Left colon (tissue), 2 donors: Measurements from ENCODE around the gene NAV2. TPM values are rescaled to one million over a fixed set of nuclear protein-coding genes. Genes with fewer than 3 reads are reported as not detected.

ENCODE experiments used
- ATAC-seq: fragments of 200-7000 bp; cut with Tn5 transposase; one replicate; pipeline ENCODE4 v1.9.1; 2020; ENCODE audit warnings: mild to moderate bottlenecking, moderate library complexity
- DNase-seq, 2 donors: peaks; one replicate each; pipeline ENCODE4 v3.0.0-alpha.2; 2020
- intact Hi-C, 2 donors: fragments of 100-400 bp; cut with DNase I in 1 of 2; cut with micrococcal nuclease in 1 of 2; formaldehyde crosslinking; loops; one replicate each; pipeline versions ENCODE4 v1.11.2 to v1.14.0; 2022; cut with DNase I, micrococcal nuclease
- total RNA-seq, 2 donors: library from RNA; stranded (reverse); fragmentation: NEBNext Ultra II Directional; extraction: Animal tissue kit (Norgen Biotek cat#: 25700); gene quantifications; one replicate each; pipeline ENCODE4 v1.2.1, GENCODE V29; 2021
- donor health status: DM: no; HTN: no; CAD: no.
- donor health status: DM: yes; HTN: yes; CAD: no.

The NAV2 gene
- total RNA-seq, 2 donors from 2014 or later: 16.1 to 21.7 TPM

GRCh38 chr11:20050551-20051333 is 338.1 kb downstream of the NAV2 start:
- DNase-seq (no peak), ATAC-seq (no peak)
- intact Hi-C loops: no loop called here

GRCh38 chr11:20051469-20052399 is 339.1 kb downstream of the NAV2 start:
- ATAC-seq (no peak), DNase-seq (no peak)
- intact Hi-C loops: no loop called here

- DNase-seq (no peak), ATAC-seq (no peak)
- intact Hi-C loops: no loop called here
Observed at GRCh38 chr11:20053572-20053971, 340.9 kb downstream of the NAV2 start.

- DNase-seq: no peak
- intact Hi-C loops: no loop called here
- no peak for ATAC-seq
Observed at GRCh38 chr11:20054584-20054983, 341.9 kb downstream of the NAV2 start.

DNA sequence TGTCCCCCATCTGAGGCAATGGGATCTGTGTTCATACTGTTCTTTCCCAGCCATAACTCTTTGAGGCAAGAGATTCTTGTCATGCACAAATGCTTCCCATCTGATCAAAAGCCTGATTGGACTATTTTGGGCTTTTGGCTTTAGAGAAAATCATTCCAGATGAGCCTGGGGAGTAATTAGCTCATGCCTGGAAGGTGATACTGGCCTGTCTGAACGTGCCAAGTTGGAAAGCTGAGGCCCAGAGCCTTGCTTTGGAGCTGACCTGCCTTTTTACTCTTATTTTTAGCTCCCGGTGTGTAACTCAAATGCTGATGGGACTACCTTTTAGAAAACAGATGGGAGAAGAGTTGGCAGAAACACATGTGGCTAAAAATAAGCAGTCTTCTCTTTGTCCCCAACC is 342.7 kb downstream of the NAV2 start:
- intact Hi-C loops: no loop called here
- no peak for DNase-seq
- ATAC-seq: no peak

GRCh38 chr11:20056109-20056949 is 343.7 kb downstream of the NAV2 start:
- no peak for ATAC-seq
- intact Hi-C loops: no loop called here
- DNase-seq: no peak

GRCh38 chr11:20056950-20057943 is 344.6 kb downstream of the NAV2 start:
- ATAC-seq (no peak), DNase-seq (no peak)
- intact Hi-C loops: no loop called here

DNA sequence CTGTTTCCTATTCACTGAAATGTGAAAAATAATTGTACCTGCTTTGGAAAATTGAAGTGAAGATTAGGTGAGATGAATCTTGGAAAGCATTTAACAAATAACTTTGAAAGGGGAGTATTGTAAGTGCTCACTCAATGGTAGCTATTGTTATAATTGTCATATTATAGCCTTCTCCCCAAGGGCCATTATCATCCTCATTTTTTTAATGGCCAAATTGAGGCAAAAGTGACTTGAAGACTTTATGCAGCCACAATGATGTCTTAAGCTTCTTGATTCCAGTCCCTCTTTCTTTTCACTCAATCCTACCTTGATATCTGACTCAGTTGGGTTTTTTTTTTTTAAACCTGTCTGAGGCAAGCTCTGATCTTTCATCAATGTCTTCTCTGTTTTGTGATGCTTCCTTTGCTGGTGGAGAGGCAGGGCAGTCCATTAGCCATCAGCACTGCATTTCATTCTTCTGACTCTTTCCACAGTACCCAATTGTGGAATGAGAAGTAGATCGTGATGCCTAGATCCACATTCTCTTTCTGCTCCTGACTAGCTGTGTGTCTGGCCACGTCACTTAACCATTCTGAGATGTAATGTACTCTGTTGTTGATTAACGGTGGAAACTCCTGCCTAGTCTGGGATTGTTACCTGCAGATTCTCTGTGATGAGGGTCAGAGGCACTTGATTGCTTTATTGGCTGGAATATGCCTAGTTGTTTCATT is 346.3 kb downstream of the NAV2 start:
- no peak for DNase-seq
- intact Hi-C loops: no loop called here
- no peak for ATAC-seq

- intact Hi-C loops: no loop called here
- ATAC-seq (no peak), DNase-seq (no peak)
Observed at GRCh38 chr11:20059587-20060021, 347.0 kb downstream of the NAV2 start.

- ATAC-seq (no peak), DNase-seq (no peak)
- intact Hi-C loops: no loop called here
Observed at GRCh38 chr11:20060181-20060580, 347.5 kb downstream of the NAV2 start.

DNA sequence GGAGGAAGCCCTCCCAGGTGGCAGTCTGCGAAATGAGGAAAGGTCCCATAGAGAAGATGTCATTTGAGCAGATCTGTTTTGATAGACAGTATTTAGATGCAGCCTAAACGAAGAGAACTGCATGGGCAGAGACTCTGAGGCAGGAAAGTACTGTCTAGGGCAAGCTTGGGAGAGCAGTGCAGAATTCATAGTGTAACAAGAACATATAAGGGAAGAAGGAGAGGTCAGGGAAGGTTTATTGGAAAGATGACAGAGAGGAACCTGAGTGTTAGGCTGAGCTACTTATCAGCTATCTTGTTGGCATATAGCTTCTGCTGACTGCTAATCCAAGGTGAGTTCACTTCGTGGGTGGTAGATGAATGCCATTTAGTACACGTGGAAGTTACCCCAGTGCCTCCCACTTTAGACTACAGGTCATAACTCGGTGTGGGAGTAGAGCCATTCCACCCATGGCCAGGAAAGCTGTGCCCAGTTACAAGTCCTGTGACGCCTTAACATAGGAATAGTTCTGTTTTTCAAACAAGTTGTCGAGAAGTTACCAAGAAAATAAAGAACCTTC is 348.1 kb downstream of the NAV2 start:
- ATAC-seq (no peak), DNase-seq (no peak)
- intact Hi-C loops: no loop called here

DNA sequence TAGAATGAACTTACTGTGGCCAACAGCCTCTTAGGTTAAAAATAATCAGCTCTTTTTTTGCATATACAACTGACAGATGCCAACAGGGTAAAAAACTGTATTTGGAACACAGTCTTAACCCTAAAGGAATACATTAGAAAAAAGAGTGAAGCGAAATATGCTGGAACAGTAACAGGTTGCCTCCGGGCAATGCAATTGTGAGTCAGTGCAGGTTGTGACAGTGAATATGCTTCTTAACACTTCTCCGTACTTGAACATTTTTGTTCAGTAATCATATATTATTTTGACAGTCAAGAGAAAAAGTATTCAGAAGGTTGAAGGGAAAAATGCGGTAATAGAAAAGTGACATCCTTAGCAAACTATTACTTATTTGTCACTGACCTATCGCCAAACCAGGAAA is 349.1 kb downstream of the NAV2 start:
- DNase-seq (no peak), ATAC-seq (no peak)

GRCh38 chr11:20064961-20065405 is 352.3 kb downstream of the NAV2 start:
- ATAC-seq (no peak), DNase-seq (no peak)
- intact Hi-C loops: no loop called here

More for the DNA sequence above, 349.1 kb downstream of the NAV2 start:
- intact Hi-C loops: no loop called here

- ATAC-seq (no peak), DNase-seq (no peak)
- intact Hi-C loops: no loop called here
Observed at GRCh38 chr11:20065406-20065805, 352.8 kb downstream of the NAV2 start.

DNA sequence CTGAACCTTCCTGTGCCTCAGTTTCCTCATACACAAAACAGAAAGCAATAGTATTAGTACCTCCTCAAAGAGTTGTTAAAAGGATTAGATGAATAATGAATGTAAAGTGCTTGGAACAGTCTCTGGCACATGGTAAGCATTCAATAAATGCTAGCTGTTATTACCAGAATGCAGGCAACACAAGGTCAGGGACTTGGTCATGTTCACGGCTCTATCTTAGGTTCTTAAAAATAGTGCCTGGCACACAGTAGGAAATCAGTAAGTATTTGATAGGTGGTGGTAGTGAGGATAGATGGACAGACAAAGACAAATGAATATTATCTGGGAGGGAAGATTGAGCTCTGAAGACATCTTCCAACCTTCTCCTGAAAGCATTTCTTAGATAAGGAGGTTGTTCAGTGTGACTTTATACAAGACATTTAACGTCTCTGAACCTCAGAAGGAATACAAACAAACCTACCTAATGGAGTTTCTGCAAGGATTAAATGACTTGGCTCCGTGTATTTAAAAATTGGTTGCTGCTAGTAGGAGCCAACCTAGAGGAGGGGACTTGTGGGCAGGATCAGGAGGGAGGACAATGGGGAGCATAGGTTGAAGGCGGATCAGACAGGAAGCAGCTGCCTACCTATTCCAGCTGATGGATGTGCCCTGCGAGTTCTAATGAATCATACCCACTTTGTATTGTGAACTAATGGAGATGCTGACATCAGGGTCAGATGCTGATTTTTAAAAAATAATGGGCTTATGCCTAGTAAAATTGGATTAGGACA is 353.6 kb downstream of the NAV2 start:
- no peak for ATAC-seq
- intact Hi-C loops: no loop called here
- DNase-seq: no peak

DNA sequence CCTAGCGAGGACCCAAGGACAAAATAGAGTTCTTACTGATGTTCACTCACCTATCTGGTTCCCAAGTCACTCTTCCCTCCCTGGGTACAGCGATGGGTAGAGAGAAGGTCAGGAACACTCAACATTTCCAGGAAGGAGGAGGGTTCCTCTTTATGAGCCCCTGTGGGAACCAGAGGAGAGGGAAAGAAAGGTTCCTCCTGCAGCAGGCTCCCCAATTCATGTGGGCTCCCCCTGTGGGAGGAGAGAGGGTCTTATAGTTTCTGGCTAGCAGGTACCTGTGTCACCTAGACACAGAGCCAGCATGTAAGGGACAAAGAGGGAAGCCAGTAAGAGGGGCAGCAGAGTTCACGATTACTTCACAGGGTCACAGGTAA is 354.1 kb downstream of the NAV2 start:
- DNase-seq (no peak), ATAC-seq (no peak)
- intact Hi-C loops: no loop called here
